AG09309 (cell line): Measurements from ENCODE around the gene ATP11A.

Experiments used
- DNase-seq: peaks from one replicate; pipeline ENCODE4 v3.0.0-alpha.2; 2010; ENCODE audit warnings: low read depth
- H3K4me3 ChIP-seq: 2 replicates; pipeline ENCODE4 v1.5.1; 2011; ENCODE audit warnings: mild to moderate bottlenecking, low read depth, low read length, moderate library complexity; ENCODE audit not compliant: control insufficient read depth
- TF ChIP-seq, protein P1 (sequence below): IDR thresholded peaks from 2 replicates; pipeline ENCODE4 v1.5.1; 2011; ENCODE audit warnings: mild to moderate bottlenecking, low read depth, low read length, inconsistent platforms; ENCODE audit not compliant: insufficient read depth, control insufficient read depth; ENCODE audit errors: missing control alignments

The ATP11A gene

DNA sequence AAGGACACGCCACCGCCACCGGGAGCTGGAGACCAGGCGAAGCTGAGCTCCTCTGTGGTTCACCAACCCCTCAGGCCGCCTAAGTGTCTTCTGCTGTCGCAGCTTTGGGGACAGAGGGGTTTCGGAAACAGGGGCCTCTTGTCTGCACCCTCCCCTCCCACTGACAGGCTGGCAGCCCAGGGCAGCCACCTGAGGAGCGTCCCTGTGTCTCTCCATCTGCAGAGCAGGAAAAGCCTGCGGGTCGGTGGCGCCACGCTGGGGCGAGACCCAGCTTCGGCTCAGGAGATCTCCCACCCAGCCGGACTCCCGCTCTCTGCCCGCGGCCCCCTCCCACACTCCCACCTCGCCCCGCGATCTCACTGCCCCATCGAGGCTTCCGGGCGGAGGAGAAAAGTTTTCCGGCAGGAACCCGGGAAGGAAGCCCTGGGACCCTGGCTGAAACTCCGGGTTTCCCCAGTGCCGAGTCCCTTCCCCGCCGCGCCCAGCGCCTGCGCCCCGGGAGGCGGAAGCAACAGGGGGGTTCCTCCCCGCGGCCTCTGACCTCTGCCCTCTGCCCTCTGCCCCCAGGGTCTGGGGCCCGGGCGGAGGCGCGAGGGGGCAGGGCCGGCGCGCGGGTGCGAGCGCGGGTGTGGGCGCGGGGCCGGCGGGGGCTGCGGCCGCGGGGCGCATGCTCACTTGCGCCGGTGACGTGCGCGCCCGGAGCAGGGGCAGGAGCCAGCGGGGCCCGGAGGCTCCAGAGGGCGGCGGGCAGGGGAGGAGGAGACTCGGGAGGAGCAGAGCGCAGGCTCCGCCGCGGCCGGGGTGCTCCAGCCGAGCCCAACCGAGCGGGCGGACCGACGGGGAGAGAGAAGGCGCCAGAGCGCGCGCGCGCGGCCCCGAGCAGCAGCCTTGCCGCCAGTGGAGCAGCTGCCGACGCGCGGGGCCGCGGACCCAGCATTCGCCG is at the start of gene ATP11A:
TSS of gene ATP11A (plus strand) at position 736 of the 943 bp plus-strand sequence. CDS start 379 bp downstream, outside the sequence.
- H3K4me3 ChIP-seq, result peak within 1 kb of the TSS; percentile 74
- peak; percentile 64 for DNase-seq
- TF ChIP-seq, protein P1, sequence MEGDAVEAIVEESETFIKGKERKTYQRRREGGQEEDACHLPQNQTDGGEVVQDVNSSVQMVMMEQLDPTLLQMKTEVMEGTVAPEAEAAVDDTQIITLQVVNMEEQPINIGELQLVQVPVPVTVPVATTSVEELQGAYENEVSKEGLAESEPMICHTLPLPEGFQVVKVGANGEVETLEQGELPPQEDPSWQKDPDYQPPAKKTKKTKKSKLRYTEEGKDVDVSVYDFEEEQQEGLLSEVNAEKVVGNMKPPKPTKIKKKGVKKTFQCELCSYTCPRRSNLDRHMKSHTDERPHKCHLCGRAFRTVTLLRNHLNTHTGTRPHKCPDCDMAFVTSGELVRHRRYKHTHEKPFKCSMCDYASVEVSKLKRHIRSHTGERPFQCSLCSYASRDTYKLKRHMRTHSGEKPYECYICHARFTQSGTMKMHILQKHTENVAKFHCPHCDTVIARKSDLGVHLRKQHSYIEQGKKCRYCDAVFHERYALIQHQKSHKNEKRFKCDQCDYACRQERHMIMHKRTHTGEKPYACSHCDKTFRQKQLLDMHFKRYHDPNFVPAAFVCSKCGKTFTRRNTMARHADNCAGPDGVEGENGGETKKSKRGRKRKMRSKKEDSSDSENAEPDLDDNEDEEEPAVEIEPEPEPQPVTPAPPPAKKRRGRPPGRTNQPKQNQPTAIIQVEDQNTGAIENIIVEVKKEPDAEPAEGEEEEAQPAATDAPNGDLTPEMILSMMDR, result no peak

DNA sequence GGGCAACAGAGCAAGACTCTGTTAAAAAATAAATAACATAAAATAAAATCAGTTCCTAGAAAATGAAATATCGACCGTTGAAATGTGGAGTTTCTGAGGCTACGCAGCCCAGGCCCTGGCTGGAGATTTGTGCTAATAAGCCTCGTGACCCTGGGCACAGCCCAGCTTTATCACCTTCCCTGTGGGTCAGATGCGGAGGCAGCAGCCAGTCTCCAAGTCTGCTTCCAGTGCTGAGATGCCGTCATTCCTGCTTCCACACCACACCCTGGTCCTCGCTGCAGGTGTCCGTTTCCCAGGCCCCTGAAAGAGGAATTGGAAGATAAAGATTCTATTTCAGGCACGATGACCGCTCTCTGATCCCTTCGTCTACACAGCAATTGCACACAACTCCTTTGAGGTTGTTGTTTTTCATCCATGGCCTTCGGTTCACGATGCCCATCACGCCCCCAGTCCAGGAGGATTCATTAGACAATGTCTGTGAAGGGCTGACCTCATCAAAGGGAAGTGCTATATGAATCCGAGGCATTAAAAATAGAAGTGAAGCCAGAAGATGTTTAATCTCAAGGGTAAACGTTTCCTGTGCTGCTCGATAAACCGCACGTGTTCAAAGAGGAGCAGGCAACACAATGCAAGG is 48.3 kb upstream of the ATP11A start:
- DNase-seq, result no peak
- no peak overlapping the region for H3K4me3 ChIP-seq
- TF ChIP-seq, protein P1, result no peak

DNA sequence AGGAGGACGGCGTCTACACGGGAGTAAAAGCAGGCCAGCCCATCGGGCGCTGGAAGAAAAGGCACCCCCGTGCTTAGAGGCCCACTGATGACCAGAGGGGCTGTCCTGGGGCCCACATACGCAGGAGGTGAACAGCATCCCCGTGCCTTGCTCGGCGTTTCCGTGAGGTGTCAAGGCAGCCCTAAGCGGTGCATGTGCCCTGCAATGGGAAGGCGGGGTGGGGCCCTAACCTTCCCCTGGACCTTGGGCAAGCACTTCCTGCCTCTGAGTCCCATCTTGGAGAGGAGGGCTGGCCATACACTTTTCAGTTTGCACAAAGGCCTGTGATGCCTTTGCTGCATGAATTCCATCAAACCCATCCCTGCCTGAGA is 47.8 kb upstream of the ATP11A start:
- TF ChIP-seq, protein P1, result no peak
- DNase-seq, result no peak
- H3K4me3 ChIP-seq, result no peak overlapping the region

DNA sequence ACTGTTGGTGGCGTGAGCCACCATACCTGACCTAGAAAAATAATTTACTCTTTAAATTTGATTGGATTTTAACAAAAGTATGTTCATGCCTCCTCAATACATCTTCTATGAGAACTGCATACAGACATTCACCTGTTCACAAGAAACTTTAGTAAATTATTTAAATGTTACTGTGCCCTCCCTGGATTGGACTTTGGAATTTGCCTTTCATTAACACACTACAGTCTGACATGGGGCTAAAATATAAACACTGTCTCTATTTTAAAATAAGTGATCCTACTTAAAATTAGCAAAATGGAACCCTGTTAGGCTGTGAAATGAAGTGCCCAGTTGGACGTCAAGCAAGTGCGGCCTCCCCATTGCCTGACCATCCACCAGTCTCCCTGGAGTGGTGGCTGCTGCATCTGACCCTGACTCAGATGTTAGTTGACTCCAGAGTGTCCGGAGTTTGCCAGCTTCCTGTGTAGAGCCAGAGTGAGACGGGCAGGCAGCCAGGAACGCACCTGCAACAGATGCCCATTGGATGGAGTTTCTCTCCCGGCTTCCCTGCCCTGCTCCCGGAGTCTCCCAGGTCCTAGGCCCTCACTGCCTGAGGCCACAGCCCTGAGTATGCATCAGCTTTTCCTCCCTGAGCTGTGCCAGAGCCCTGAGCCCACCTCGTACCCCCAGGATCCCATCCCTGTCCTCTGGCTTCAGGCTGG is 45.9 kb upstream of the ATP11A start:
- H3K4me3 ChIP-seq, result no peak overlapping the region
- DNase-seq, result no peak
- TF ChIP-seq, protein P1, result no peak

DNA sequence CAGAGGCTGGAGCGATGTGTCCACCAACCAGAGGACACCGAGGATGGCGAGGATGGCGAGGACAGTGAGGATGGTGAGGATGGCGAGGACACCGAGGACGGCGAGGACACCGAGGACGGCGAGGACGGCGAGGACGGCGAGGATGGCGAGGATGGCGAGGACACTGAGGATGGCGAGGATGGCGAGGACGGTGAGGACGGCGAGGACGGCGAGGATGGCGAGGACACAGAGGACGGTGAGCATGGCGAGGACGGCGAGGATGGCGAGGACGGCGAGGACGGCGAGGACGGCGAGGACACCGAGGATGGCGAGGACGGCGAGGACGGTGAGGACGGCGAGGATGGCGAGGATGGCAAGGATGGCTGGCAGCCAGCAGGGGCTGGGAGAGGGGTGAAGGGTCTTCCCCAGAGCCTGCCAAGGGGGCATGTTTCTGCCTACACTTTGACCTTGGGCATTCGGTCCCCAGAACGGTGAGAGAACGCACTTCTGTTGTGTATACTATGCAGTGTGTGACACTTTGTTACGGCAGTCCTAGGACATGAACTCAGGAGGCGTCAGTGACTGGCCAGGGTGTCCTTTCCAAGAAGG is 44.4 kb upstream of the ATP11A start:
- TF ChIP-seq, protein P1, result no peak
- H3K4me3 ChIP-seq, result no peak overlapping the region
- no peak for DNase-seq

DNA sequence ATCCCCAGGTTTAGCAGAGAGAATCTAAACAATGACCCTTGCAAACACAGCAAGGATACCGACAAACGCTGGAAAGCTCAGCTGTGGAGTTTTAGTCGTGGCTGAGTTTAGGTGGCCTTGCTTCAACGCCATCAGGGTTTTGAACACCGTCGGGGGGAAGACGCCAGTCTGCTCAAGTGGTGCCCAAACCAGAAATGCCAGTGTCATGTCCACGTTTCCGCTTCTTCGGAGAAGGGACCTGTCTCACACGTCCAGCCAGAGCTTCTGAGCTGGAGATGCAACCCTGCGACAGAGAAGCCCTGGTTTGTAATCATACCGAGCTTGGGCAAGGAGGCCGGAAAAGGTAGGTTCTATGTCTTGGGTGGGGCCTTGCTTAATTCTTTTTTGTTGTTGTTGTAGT is 42.6 kb upstream of the ATP11A start:
- TF ChIP-seq, protein P1, result no peak
- DNase-seq, result no peak
- no peak overlapping the region for H3K4me3 ChIP-seq
